HepG2 (cell line): Measurements from ENCODE around the gene CCNB1IP1. TPM values are rescaled to one million over a fixed set of nuclear protein-coding genes. Genes with fewer than 3 reads are reported as not detected.

Source experiments
- FIP1L1 ChIP-seq: fragments of 200-400 bp; formaldehyde crosslinking; IDR thresholded peaks from 2 replicates; pipeline ENCODE4 v1.6.1; 2018; ENCODE audit warnings: low read depth, mild to moderate bottlenecking, low read length, moderate library complexity, borderline replicate concordance; ENCODE audit not compliant: insufficient read depth
- HDAC1 ChIP-seq: sonication (generic); formaldehyde crosslinking; IDR thresholded peaks from 2 replicates; pipeline ENCODE4 v1.5.1; 2020; ENCODE audit warnings: mild to moderate bottlenecking, missing genetic modification reagents
- HDAC2 ChIP-seq: sonication (generic); formaldehyde crosslinking; IDR thresholded peaks from 2 replicates; pipeline ENCODE4 v1.4.0; 2020; ENCODE audit warnings: missing genetic modification reagents
- HMG20A ChIP-seq: IDR thresholded peaks from 2 replicates; pipeline ENCODE4 v1.6.1; 2016; ENCODE audit warnings: borderline replicate concordance
- HOXD1 ChIP-seq: sonication (generic); formaldehyde crosslinking; IDR thresholded peaks from 2 replicates; pipeline ENCODE4 v1.5.0; 2020; ENCODE audit warnings: missing genetic modification reagents
- SNAPC4 ChIP-seq: sonication (generic); formaldehyde crosslinking; IDR thresholded peaks from 2 replicates; pipeline ENCODE4 v1.4.0; 2020; ENCODE audit warnings: mild to moderate bottlenecking, missing genetic modification reagents
- SP1 ChIP-seq, 2 experiments: fragments of 450-650 bp in 1 of 2; sonication (generic) in 1 of 2; formaldehyde crosslinking in 1 of 2; IDR thresholded peaks; 2 replicates each; pipeline versions ENCODE4 v1.4.0 to v1.6.1; 2016 to 2020; ENCODE audit warnings: missing genetic modification reagents in 1 of 2
- ZBTB26 ChIP-seq: IDR thresholded peaks from 2 replicates; pipeline ENCODE4 v1.6.1; 2016; ENCODE audit warnings: missing compliant biosample characterization, missing genetic modification reagents, borderline replicate concordance
- ZEB1 ChIP-seq: IDR thresholded peaks from 2 replicates; pipeline ENCODE4 v1.6.1; 2012; ENCODE audit warnings: mild to moderate bottlenecking, low read depth, inconsistent platforms; ENCODE audit not compliant: insufficient replicate concordance
- ZFP36 ChIP-seq: fragments of 150-350 bp; IDR thresholded peaks from 2 replicates; pipeline ENCODE4 v1.6.1; 2018; ENCODE audit warnings: borderline replicate concordance, low read length, low read depth; ENCODE audit not compliant: partially characterized antibody
- ZFY ChIP-seq: sonication (generic); formaldehyde crosslinking; IDR thresholded peaks from 2 replicates; pipeline ENCODE4 v1.4.0; 2020; ENCODE audit warnings: missing genetic modification reagents
- ZNF10 ChIP-seq: sonication (generic); formaldehyde crosslinking; IDR thresholded peaks from 2 replicates; pipeline ENCODE4 v1.4.0; 2020; ENCODE audit warnings: mild to moderate bottlenecking, low read depth, missing genetic modification reagents, borderline replicate concordance
- ZNF280D ChIP-seq: sonication (generic); formaldehyde crosslinking; IDR thresholded peaks from 2 replicates; pipeline ENCODE4 v1.5.1; 2020; ENCODE audit warnings: mild to moderate bottlenecking, missing genetic modification reagents
- ZNF292 ChIP-seq: sonication (generic); formaldehyde crosslinking; IDR thresholded peaks from 2 replicates; pipeline ENCODE4 v1.8.1; 2022; ENCODE audit warnings: mild to moderate bottlenecking, low read depth, missing genetic modification reagents, borderline replicate concordance
- ZNF296 ChIP-seq: sonication (generic); formaldehyde crosslinking; conservative IDR thresholded peaks from 2 replicates; pipeline ENCODE4 v1.5.0; 2020; ENCODE audit warnings: mild to moderate bottlenecking, missing genetic modification reagents
- ZNF33A ChIP-seq: sonication (generic); formaldehyde crosslinking; IDR thresholded peaks from 2 replicates; pipeline ENCODE4 v1.5.1; 2020; ENCODE audit warnings: missing genetic modification reagents, mild to moderate bottlenecking, moderate library complexity, borderline replicate concordance
- ZNF33B ChIP-seq: sonication (generic); formaldehyde crosslinking; IDR thresholded peaks from 2 replicates; pipeline ENCODE4 v1.5.1; 2020; ENCODE audit warnings: mild to moderate bottlenecking, missing genetic modification reagents
- ZNF749 ChIP-seq: sonication (generic); formaldehyde crosslinking; IDR thresholded peaks from 2 replicates; pipeline ENCODE4 v1.8.0; 2022; ENCODE audit warnings: mild to moderate bottlenecking, missing genetic modification reagents, moderate library complexity, borderline replicate concordance
- ZNF879 ChIP-seq: sonication (generic); formaldehyde crosslinking; IDR thresholded peaks from 2 replicates; pipeline ENCODE4 v1.8.1; 2023; ENCODE audit warnings: missing genetic modification reagents
- polyA plus RNA-seq, 8 experiments: library from polyadenylated mRNA; depleted of rRNA in 3 of 8; stranded (reverse) in 7 of 8; unstranded in 1 of 8; fragments of >200 nt; fragmentation: Illumina TruSeq in 4 of 8; extraction: Trizol in 4 of 8; gene quantifications; 2 replicates each; pipeline versions ENCODE4 v1.2.1 to v1.2.3, GENCODE V29; 2011 to 2016; ENCODE audit warnings: low read depth in 4 of 8, missing spikeins in 1 of 8, mixed read lengths in 1 of 8; ENCODE audit not compliant: insufficient read depth in 1 of 8
- total RNA-seq, 5 experiments: library from RNA; depleted of rRNA; stranded (reverse); fragments of >200 nt; fragmentation: Illumina TruSeq; extraction: Trizol; gene quantifications; 2 replicates each; pipeline ENCODE4 v1.2.3, GENCODE V29; 2016; ENCODE audit warnings: low read depth in 1 of 5

CCNB1IP1 gene
- total and polyA plus RNA-seq, 2 of the 13 experiments (the other 11 are each of a cell fraction or from before 2014, with no cell fraction given): 98.3 to 125 TPM

GRCh38 chr14:20343092-20343861 is 10.2 kb upstream of the CCNB1IP1 start, which contains the start of gene PARP2 (continued):
- peak; percentile 94 for TF ChIP-seq HDAC1 (CRISPR knock-in tag)
- TF ChIP-seq SNAPC4 (CRISPR knock-in tag): peak; percentile 100
- TF ChIP-seq ZBTB26 (CRISPR knock-in tag): peak; percentile 49; the same call in 1 of the 2 replicates
- no peak for TF ChIP-seq ZFP36
- peak; percentile 66; the same call in 1 of the 2 replicates for TF ChIP-seq ZNF33A (CRISPR knock-in tag)
- TF ChIP-seq ZNF292 (CRISPR knock-in tag): no peak; the same call in 1 of the 2 replicates
- TF ChIP-seq ZEB1: peak; percentile 83
- no peak for TF ChIP-seq ZNF296 (CRISPR knock-in tag)
- peak; percentile 73; the same call in 1 of the 2 replicates for TF ChIP-seq HOXD1
- peak; percentile 61; the same call in 1 of the 2 replicates for TF ChIP-seq HMG20A
- TF ChIP-seq ZNF10 (CRISPR knock-in tag): no peak
- TF ChIP-seq SP1 (IDR thresholded peaks at IDR 0.05): no peak
- 0 out of 2 replicates have a peak, but pooled peaks have one; percentile 47 for TF ChIP-seq SP1 (CRISPR knock-in tag; IDR thresholded peaks at IDR 0.05)
- TF ChIP-seq ZFY: peak; percentile 62
- no peak for TF ChIP-seq FIP1L1
- TF ChIP-seq ZNF879 (CRISPR knock-in tag): no peak
- TF ChIP-seq HDAC2: peak; percentile 82
- 0 out of 2 replicates have a peak, but pooled peaks have one; percentile 25 for TF ChIP-seq ZNF280D (CRISPR knock-in tag)
- peak; percentile 81; the same call in 1 of the 2 replicates for TF ChIP-seq ZNF33B
- TF ChIP-seq ZNF749 (CRISPR knock-in tag): peak; percentile 76; the same call in 1 of the 2 replicates
